GM12873 (cell line): ENCODE data around the gene DMXL2.

Experiments
- CTCF ChIP-seq: IDR thresholded peaks from 2 replicates; pipeline ENCODE4 v1.5.1; 2012; ENCODE audit warnings: low read depth, mild to moderate bottlenecking, moderate library complexity, low read length, control low read depth; ENCODE audit not compliant: insufficient read depth; ENCODE audit errors: missing control alignments

The DMXL2 gene

GRCh38 chr15:51424780-51425179 lies 197.8 kb downstream of the DMXL2 start:
- no peak for TF ChIP-seq CTCF

GRCh38 chr15:51416129-51416528 lies 206.4 kb downstream of the DMXL2 start:
- TF ChIP-seq CTCF: no peak

- no peak for TF ChIP-seq CTCF
Observed at GRCh38 chr15:51414256-51414860, 208.2 kb downstream of the DMXL2 start.

GRCh38 chr15:51405693-51406523 lies 216.7 kb downstream of the DMXL2 start:
- no peak for TF ChIP-seq CTCF

GRCh38 chr15:51403946-51404695 lies 218.4 kb downstream of the DMXL2 start:
- no peak for TF ChIP-seq CTCF

GRCh38 chr15:51403072-51403878 lies 219.3 kb downstream of the DMXL2 start:
- TF ChIP-seq CTCF: peak; percentile 61
